Spleen (tissue), 11 donors: ENCODE results near the gene ASTN1. TPM values are rescaled to one million over a fixed set of nuclear protein-coding genes. Genes with fewer than 3 reads are reported as not detected.

Source experiments
- DNase-seq: peaks from one replicate; pipeline ENCODE4 v3.0.0-alpha.2; 2020
- H3K27ac ChIP-seq, 8 donors: fragments of 200-600 bp; sonication (generic) in 7 of 8; 1 replicate in 4 of 8; 2 replicates in 4 of 8; pipeline versions ENCODE4 v1.5.0 to v1.8.0; 2016 to 2021; ENCODE audit warnings: inconsistent platforms in 4 of 8, mild to moderate bottlenecking in 4 of 8, moderate library complexity in 1 of 8
- H3K27me3 ChIP-seq, 7 donors: fragments of 200-600 bp; sonication (generic) in 6 of 7; replicated peaks in 1 of 7; 1 replicate in 4 of 7; 2 replicates in 3 of 7; pipeline versions ENCODE4 v1.5.0 to v1.8.0; 2016 to 2021; ENCODE audit warnings: inconsistent platforms in 3 of 7, mild to moderate bottlenecking in 1 of 7
- H3K36me3 ChIP-seq, 6 donors: fragments of 200-600 bp; sonication (generic) in 5 of 6; 1 replicate in 4 of 6; 2 replicates in 2 of 6; pipeline versions ENCODE4 v1.5.0 to v1.8.0; 2016 to 2021; ENCODE audit warnings: inconsistent platforms in 2 of 6
- H3K4me1 ChIP-seq, 6 donors: fragments of 200-600 bp; sonication (generic) in 5 of 6; 1 replicate in 3 of 6; 2 replicates in 3 of 6; pipeline versions ENCODE4 v1.5.0 to v1.8.0; 2016 to 2021; ENCODE audit warnings: inconsistent platforms in 3 of 6
- H3K4me3 ChIP-seq, 8 donors: fragments of 200-600 bp; sonication (generic) in 7 of 8; 1 replicate in 4 of 8; 2 replicates in 4 of 8; pipeline versions ENCODE4 v1.5.0 to v1.8.0; 2016 to 2021; ENCODE audit warnings: inconsistent platforms in 4 of 8, mild to moderate bottlenecking in 4 of 8, moderate library complexity in 2 of 8
- H3K9me3 ChIP-seq, 8 donors: fragments of 200-600 bp; sonication (generic) in 7 of 8; 1 replicate in 4 of 8; 2 replicates in 4 of 8; pipeline versions ENCODE4 v1.5.0 to v1.8.0; 2016 to 2021; ENCODE audit warnings: inconsistent platforms in 4 of 8
- POLR2A ChIP-seq, 3 donors: fragments of 450-650 bp; IDR thresholded peaks; one replicate each; pipeline ENCODE4 v1.5.1; 2017; ENCODE audit warnings: antibody characterized with exemption in 3 of 3, mild to moderate bottlenecking in 1 of 3
- POLR2AphosphoS5 ChIP-seq, 3 donors: sonication (generic); formaldehyde crosslinking; IDR thresholded peaks; one replicate each; pipeline ENCODE4 v1.5.1; 2017; ENCODE audit warnings: antibody characterized with exemption in 3 of 3
- WGBS, 5 donors: extraction: QIAGEN DNeasy Blood & Tissue Kit in 3 of 5; methylation state at CpG; one replicate each; pipeline versions ENCODE4 v1.1.5 to v1.1.7; 2013 to 2018; 5-methylcytosine and 5-hydroxymethylcytosine counted together
- intact Hi-C: fragments of 100-400 bp; cut with DNase I; formaldehyde crosslinking; loops from one replicate; pipeline ENCODE4 v1.15.0; 2023; ENCODE audit warnings: low total_unique reads
- polyA plus RNA-seq, 3 donors: library from polyadenylated mRNA; stranded (reverse); fragments of 200-250 nt; gene quantifications; one replicate each; pipeline ENCODE4 v1.2.1, GENCODE V29; 2013
- total RNA-seq, 7 donors: library from RNA; depleted of rRNA in 3 of 7; stranded (reverse); fragments of >200 nt in 3 of 7; fragmentation: NEBNext Ultra II Directional in 4 of 7; extraction: Animal tissue kit (Norgen Biotek cat#: 25700) in 4 of 7; gene quantifications; one replicate each; pipeline versions ENCODE4 v1.1.0 to v1.2.1, GENCODE V29; 2016 to 2021
- TF ChIP-seq, protein P1 (sequence below), 11 experiments: fragments of 200-600 bp in 7 of 11; fragments of 450-650 bp in 4 of 11; sonication (generic) in 4 of 11; IDR thresholded peaks in 8 of 11; conservative IDR thresholded peaks in 3 of 11; 1 replicate in 7 of 11; 2 replicates in 4 of 11; pipeline versions ENCODE4 v1.4.0 to v1.8.0; 2016 to 2021; ENCODE audit warnings: antibody characterized with exemption in 11 of 11, inconsistent platforms in 4 of 11, mild to moderate bottlenecking in 1 of 11
- donor health status: healthy with polysubstance abuse.
- donor health status: DM: no; HTN: no; CAD: no; lungs with moderate emphysema.
- donor health status: DM: no; HTN: no; CAD: no.
- donor health status: Bipolar disorder and iron deficiency.
- donor health status: healthy.
- donor health status: DM: no; HTN: no; CAD: no.
- donor health status: DM: yes; HTN: yes; CAD: no.

The ASTN1 gene
- total and polyA plus RNA-seq, 10 donors: 0.56 to 7.5 (median 4.2) TPM

DNA sequence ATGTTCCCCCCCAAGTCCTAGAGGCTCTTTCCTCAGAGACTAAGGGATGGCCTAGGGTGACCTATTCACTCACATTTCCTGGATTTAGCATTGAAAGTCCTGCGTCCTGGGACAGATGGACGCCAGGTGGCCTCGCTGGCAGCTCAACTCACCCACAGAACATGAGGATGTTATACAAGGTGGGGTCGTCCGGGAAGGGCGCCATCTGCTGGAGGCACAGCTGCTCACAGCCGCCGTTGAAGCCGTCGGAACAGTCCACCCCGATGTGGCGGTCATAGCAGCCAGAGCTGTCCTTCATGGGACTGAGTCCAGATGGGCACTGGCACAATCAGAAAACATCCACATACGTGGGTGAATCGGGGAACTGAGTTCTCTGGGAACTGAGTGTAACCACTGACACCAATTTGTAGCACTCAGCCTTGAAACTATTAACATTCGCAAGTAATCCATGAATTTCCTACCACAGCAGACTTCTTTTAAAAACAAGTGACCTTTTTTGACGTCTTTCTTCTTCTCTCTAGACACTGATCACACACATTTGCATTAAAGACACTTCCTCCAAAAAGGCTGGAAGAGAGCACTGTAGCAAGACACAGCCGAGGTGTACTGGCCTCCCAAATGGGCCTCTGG lies 215.4 kb downstream of the ASTN1 start:
- intact Hi-C loops: no loop called here
- Histone ChIP-seq H3K36me3 (no peaks in the 10 kb centered on the region), H3K27ac (no peak overlapping the region), H3K27me3 (peaks cover 0 to 4% (median 0%) of the 10 kb centered on the region in 7 donors), H3K9me3 (no peaks in the 10 kb centered on the region), H3K4me3 (no peak overlapping the region), H3K4me1 (no peaks in the 10 kb centered on the region)
- WGBS, 5 donors: 30 to 42% (median 33%) methylated on average over 10 to 17 of the region's 17 CpGs
- DNase-seq: no peak
- TF ChIP-seq, protein P1, sequence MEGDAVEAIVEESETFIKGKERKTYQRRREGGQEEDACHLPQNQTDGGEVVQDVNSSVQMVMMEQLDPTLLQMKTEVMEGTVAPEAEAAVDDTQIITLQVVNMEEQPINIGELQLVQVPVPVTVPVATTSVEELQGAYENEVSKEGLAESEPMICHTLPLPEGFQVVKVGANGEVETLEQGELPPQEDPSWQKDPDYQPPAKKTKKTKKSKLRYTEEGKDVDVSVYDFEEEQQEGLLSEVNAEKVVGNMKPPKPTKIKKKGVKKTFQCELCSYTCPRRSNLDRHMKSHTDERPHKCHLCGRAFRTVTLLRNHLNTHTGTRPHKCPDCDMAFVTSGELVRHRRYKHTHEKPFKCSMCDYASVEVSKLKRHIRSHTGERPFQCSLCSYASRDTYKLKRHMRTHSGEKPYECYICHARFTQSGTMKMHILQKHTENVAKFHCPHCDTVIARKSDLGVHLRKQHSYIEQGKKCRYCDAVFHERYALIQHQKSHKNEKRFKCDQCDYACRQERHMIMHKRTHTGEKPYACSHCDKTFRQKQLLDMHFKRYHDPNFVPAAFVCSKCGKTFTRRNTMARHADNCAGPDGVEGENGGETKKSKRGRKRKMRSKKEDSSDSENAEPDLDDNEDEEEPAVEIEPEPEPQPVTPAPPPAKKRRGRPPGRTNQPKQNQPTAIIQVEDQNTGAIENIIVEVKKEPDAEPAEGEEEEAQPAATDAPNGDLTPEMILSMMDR (IDR thresholded peaks at IDR 0.05 in 8 of 11, conservative IDR thresholded peaks at IDR 0.05 in 3 of 11): peak in 6 of 11 experiments; percentile 6 to 33 (median 30)
- TF ChIP-seq POLR2A (IDR thresholded peaks at IDR 0.05): no peak
- TF ChIP-seq POLR2AphosphoS5 (IDR thresholded peaks at IDR 0.05): no peak

DNA sequence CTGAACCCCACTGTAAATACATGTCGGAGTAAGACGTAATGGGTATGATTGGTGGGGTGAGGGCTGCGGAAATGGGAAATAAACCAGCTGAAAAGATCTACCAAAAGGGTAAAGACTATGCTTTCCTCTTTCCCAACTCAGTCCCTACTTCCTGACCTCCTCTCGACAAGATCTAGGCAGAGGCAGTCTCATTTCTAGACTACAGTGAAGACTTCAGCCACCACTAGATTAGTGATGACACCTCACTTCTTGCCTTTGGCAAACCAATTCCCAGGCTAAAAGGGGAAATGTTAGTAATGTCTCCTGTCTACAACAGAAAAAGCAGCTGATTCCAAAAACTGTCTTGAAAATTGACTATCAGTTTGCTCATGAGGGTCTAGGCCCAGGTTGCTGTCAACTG lies 219.9 kb downstream of the ASTN1 start:
- 83 to 94% (median 92%) methylated on average over 4 of the region's 4 CpGs for WGBS, 5 donors
- Histone ChIP-seq H3K9me3 (peaks cover 0 to 13% (median 7%) of the 10 kb centered on the region in 8 donors), H3K4me1 (no peaks in the 10 kb centered on the region), H3K36me3 (no peaks in the 10 kb centered on the region), H3K4me3 (no peak overlapping the region), H3K27ac (no peak overlapping the region), H3K27me3 (peaks cover 0 to 4% (median 0%) of the 10 kb centered on the region in 7 donors)
- TF ChIP-seq POLR2A (IDR thresholded peaks at IDR 0.05) (no peak), POLR2AphosphoS5 (IDR thresholded peaks at IDR 0.05) (no peak)
- TF ChIP-seq, protein P1 (IDR thresholded peaks at IDR 0.05 in 8 of 11, conservative IDR thresholded peaks at IDR 0.05 in 3 of 11): no peak
- DNase-seq: no peak
- intact Hi-C loops: no loop called here

DNA sequence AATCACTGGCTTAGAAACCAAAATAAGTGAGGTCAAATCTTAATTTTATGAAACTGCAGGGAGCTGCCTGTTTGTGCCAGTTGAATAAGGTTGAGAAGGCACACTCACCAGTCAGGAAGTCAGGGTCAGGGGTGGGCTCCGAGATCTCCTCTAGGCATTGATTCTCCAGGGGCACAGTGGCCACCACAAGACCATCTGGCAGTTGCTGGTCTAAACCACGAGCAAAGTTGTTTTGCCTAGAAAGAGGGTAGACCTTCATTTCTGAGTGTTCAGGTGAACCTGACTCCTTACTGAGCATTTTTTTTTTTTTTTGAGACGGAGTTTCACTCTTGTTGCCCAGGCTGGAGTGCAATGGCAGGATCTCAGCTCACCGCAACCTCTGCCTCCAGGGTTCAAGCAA lies 220.7 kb downstream of the ASTN1 start:
- H3K4me1 ChIP-seq: no peaks in the 10 kb centered on the region
- TF ChIP-seq POLR2AphosphoS5 (IDR thresholded peaks at IDR 0.05): no peak
- no peaks in the 10 kb centered on the region for H3K27me3 ChIP-seq
- WGBS, 5 donors: 56 to 70% (median 65%) methylated on average over 4 of the region's 4 CpGs
- H3K36me3 ChIP-seq: no peaks in the 10 kb centered on the region
- intact Hi-C loops: no loop called here
- DNase-seq: no peak
- H3K4me3 ChIP-seq: no peak overlapping the region
- no peak overlapping the region for H3K27ac ChIP-seq
- peaks cover 0 to 13% (median 7%) of the 10 kb centered on the region in 8 donors for H3K9me3 ChIP-seq

DNA sequence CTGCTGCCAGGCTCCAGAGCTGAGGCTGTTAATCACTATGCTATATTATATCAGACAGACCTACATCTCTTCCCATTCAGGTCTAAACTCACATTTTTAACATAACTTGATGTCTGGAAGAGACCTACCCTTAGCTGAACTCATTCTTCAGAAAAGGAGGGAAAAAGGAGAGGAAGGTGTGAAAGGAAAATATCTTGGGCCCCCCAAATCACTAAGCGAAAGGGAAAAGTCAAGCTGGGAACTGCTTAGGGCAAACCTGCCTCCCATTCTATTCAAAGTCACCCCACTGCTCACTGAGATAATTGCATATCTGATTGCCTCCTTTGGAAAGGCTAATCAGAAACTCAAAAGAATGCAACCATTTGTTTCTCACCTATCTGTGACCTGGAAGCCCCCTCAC lies 222.2 kb downstream of the ASTN1 start:
- Histone ChIP-seq H3K36me3 (no peaks in the 10 kb centered on the region), H3K9me3 (peaks cover 0 to 13% (median 7%) of the 10 kb centered on the region in 8 donors), H3K4me3 (no peak overlapping the region), H3K27me3 (no peaks in the 10 kb centered on the region), H3K27ac (no peak overlapping the region), H3K4me1 (no peaks in the 10 kb centered on the region)
- 86 to 97% (median 89%) methylated on average over 1 of the region's 1 CpG for WGBS, 5 donors
- intact Hi-C loops: no loop called here
- DNase-seq: no peak
- TF ChIP-seq POLR2AphosphoS5 (IDR thresholded peaks at IDR 0.05): no peak
- TF ChIP-seq, protein P1 (IDR thresholded peaks at IDR 0.05 in 8 of 11, conservative IDR thresholded peaks at IDR 0.05 in 3 of 11): no peak
